K562 (cell line): ENCODE measurements around the gene CNDP2. TPM values are rescaled to one million over a fixed set of nuclear protein-coding genes. Genes with fewer than 3 reads are reported as not detected.
A peak's percentile ranks its signal among the peaks of the same experiment; 100 is the strongest.

Experiments
- ATF1 ChIP-seq, 2 experiments: fragments of 450-650 bp in 1 of 2; IDR thresholded peaks; 2 replicates each; pipeline ENCODE4 v1.6.1; 2016; ENCODE audit warnings: missing compliant biosample characterization in 1 of 2, missing genetic modification characterization in 1 of 2
- DNMT1 ChIP-seq: fragments of 450-650 bp; IDR thresholded peaks from 2 replicates; pipeline ENCODE4 v1.6.1; 2016; ENCODE audit warnings: antibody characterized with exemption, mild to moderate bottlenecking
- E2F5 ChIP-seq: sonication (generic); formaldehyde crosslinking; IDR thresholded peaks from 2 replicates; pipeline ENCODE4 v1.8.0; 2022; ENCODE audit warnings: mild to moderate bottlenecking, missing genetic modification reagents
- FOXA3 ChIP-seq, 2 experiments: fragments of 450-650 bp in 1 of 2; sonication (generic) in 1 of 2; formaldehyde crosslinking; IDR thresholded peaks in 1 of 2; conservative IDR thresholded peaks in 1 of 2; 2 replicates each; pipeline versions ENCODE4 v1.4.0 to v1.8.0; 2020 to 2022; ENCODE audit warnings: mild to moderate bottlenecking in 2 of 2, missing genetic modification reagents in 1 of 2
- LEF1 ChIP-seq: fragments of 450-650 bp; IDR thresholded peaks from 2 replicates; pipeline ENCODE4 v1.6.1; 2016; ENCODE audit warnings: mild to moderate bottlenecking
- NFXL1 ChIP-seq: fragments of 450-650 bp; formaldehyde crosslinking; IDR thresholded peaks from 2 replicates; pipeline ENCODE4 v1.4.0; 2021; ENCODE audit warnings: mild to moderate bottlenecking
- PHF21A ChIP-seq: fragments of 450-650 bp; IDR thresholded peaks from 2 replicates; pipeline ENCODE4 v1.6.1; 2017; ENCODE audit warnings: low read depth, borderline replicate concordance
- PML ChIP-seq: IDR thresholded peaks from 2 replicates; pipeline ENCODE4 v1.6.1; 2012; ENCODE audit warnings: low read length, inconsistent platforms
- RBM34 ChIP-seq: fragments of 200-400 bp; formaldehyde crosslinking; IDR thresholded peaks from 2 replicates; pipeline ENCODE4 v1.6.1; 2018; ENCODE audit warnings: low read length, borderline replicate concordance; ENCODE audit not compliant: insufficient read depth
- SLC30A9 ChIP-seq: fragments of 250-450 bp; sonication (Bioruptor Pico); IDR thresholded peaks from 2 replicates; pipeline ENCODE4 v1.8.0; 2022; ENCODE audit warnings: mild to moderate bottlenecking, moderate library complexity
- TFE3 ChIP-seq: fragments of 450-650 bp; formaldehyde crosslinking; IDR thresholded peaks from 2 replicates; pipeline ENCODE4 v1.4.0; 2020; ENCODE audit warnings: mild to moderate bottlenecking, mixed read lengths
- ZNF134 ChIP-seq: fragments of 250-450 bp; sonication (Bioruptor Pico); conservative IDR thresholded peaks from 2 replicates; pipeline ENCODE4 v1.4.0; 2020
- ZNF695 ChIP-seq: fragments of 450-650 bp; formaldehyde crosslinking; IDR thresholded peaks from 2 replicates; pipeline ENCODE4 v1.4.0; 2020; ENCODE audit warnings: mild to moderate bottlenecking, moderate library complexity
- ZNF75A ChIP-seq: fragments of 450-650 bp; formaldehyde crosslinking; IDR thresholded peaks from 2 replicates; pipeline ENCODE4 v1.4.0; 2020; ENCODE audit warnings: mild to moderate bottlenecking
- polyA plus RNA-seq, 8 experiments: library from polyadenylated mRNA; depleted of rRNA in 4 of 8; stranded (reverse) in 5 of 8; unstranded in 3 of 8; fragments of >200 nt; fragmentation: Nextera tagmentation in 2 of 8; fragmentation: Illumina TruSeq in 1 of 8; extraction: Ambion mirVana in 2 of 8; extraction: Trizol in 1 of 8; gene quantifications; 2 replicates each; pipeline versions ENCODE4 v1.2.1 to v1.2.3, GENCODE V29; 2011 to 2014; ENCODE audit warnings: inconsistent platforms in 1 of 8, missing spikeins in 1 of 8
- total RNA-seq, 7 experiments: library from RNA; depleted of rRNA in 6 of 7; stranded (reverse); fragments of >200 nt in 6 of 7; fragmentation: Illumina TruSeq in 2 of 7; extraction: Trizol in 2 of 7; gene quantifications; 2 replicates each; pipeline versions ENCODE4 v1.2.1 to v1.2.3, GENCODE V29; 2011 to 2021; ENCODE audit warnings: low replicate concordance in 1 of 7

CNDP2 gene
- total and polyA plus RNA-seq, 9 of the 15 experiments (the other 6 are each of a cell fraction or from before 2014, with no cell fraction given), result 34.1 to 128 (median 53.8) TPM

GRCh38 chr18:74495581-74496507 lies at the start of gene CNDP2 (continued):
- TF ChIP-seq E2F5 (no peak), SLC30A9 (no peak), ZNF134 (CRISPR knock-in tag) (no peak), RBM34 (no peak), TFE3 (CRISPR knock-in tag) (no peak), ZNF695 (CRISPR knock-in tag) (no peak), PHF21A (no peak), NFXL1 (CRISPR knock-in tag) (no peak), LEF1 (no peak), DNMT1 (no peak), FOXA3 (CRISPR knock-in tag; conservative IDR thresholded peaks at IDR 0.05 in 1 of 2, IDR thresholded peaks at IDR 0.05 in 1 of 2) (no peak; a peak in 1 of 4 replicates), ATF1 (CRISPR knock-in tag; IDR thresholded peaks at IDR 0.05) (no peak), ATF1 (tag; IDR thresholded peaks at IDR 0.05) (peak; percentile 97), PML (no peak; the same call in 1 of the 2 replicates), ZNF75A (CRISPR knock-in tag) (no peak)
